Astrocyte (in vitro differentiated cells and primary cell): ENCODE measurements around the gene CCDC91. TPM values are rescaled to one million over a fixed set of nuclear protein-coding genes. Genes with fewer than 3 reads are reported as not detected.

Source experiments
- DNase-seq: peaks from one replicate; pipeline ENCODE4 v3.0.0-alpha.2; 2010; ENCODE audit warnings: low read depth
- FAIRE-seq: peaks from 2 replicates; lab custom pipeline; 2011; peaks lifted over from hg19 to GRCh38; lab: Jason Lieb, UNC
- H2AFZ ChIP-seq: 2 replicates; pipeline ENCODE4 v1.6.0; 2012; ENCODE audit warnings: low read depth, low read length, inconsistent platforms
- H3K27ac ChIP-seq: 2 replicates; pipeline ENCODE4 v1.5.1; 2011; ENCODE audit warnings: low read depth, low read length, inconsistent platforms
- H3K27me3 ChIP-seq: 2 replicates; pipeline ENCODE4 v1.6.0; 2011; ENCODE audit warnings: low read length, inconsistent platforms; ENCODE audit not compliant: insufficient read depth
- H3K36me3 ChIP-seq: 2 replicates; pipeline ENCODE4 v1.5.1; 2011; ENCODE audit warnings: low read length, inconsistent platforms; ENCODE audit not compliant: insufficient read depth
- H3K4me1 ChIP-seq: 2 replicates; pipeline ENCODE4 v1.5.1; 2011; ENCODE audit warnings: low read length, inconsistent platforms; ENCODE audit not compliant: insufficient read depth
- H3K4me2 ChIP-seq: 2 replicates; pipeline ENCODE4 v1.6.0; 2012; ENCODE audit warnings: low read length, inconsistent platforms
- H3K4me3 ChIP-seq: 2 replicates; pipeline ENCODE4 v1.5.1; 2011; ENCODE audit warnings: low read depth, mild to moderate bottlenecking, low read length, inconsistent platforms; ENCODE audit not compliant: insufficient read depth
- H3K79me2 ChIP-seq: 2 replicates; pipeline ENCODE4 v1.6.0; 2012; ENCODE audit warnings: mild to moderate bottlenecking, low read length, inconsistent platforms; ENCODE audit not compliant: insufficient read depth
- H3K9ac ChIP-seq: 2 replicates; pipeline ENCODE4 v1.6.0; 2012; ENCODE audit warnings: mild to moderate bottlenecking, low read length, inconsistent platforms
- H3K9me3 ChIP-seq: 2 replicates; pipeline ENCODE4 v1.5.1; 2012; ENCODE audit warnings: low read depth, mild to moderate bottlenecking, low read length, inconsistent platforms; ENCODE audit not compliant: insufficient read depth
- H4K20me1 ChIP-seq: 2 replicates; pipeline ENCODE4 v1.6.0; 2012; ENCODE audit warnings: low read length, inconsistent platforms; ENCODE audit not compliant: insufficient read depth
- H3K27ac Mint-ChIP-seq: one replicate; pipeline ENCODE4 v1.8.0; 2021; ENCODE audit warnings: mild to moderate bottlenecking, mixed read lengths; ENCODE audit not compliant: unreplicated experiment
- H3K27me3 Mint-ChIP-seq: one replicate; pipeline ENCODE4 v1.8.0; 2021; ENCODE audit warnings: low read depth, mixed read lengths; ENCODE audit not compliant: unreplicated experiment
- H3K36me3 Mint-ChIP-seq: one replicate; pipeline ENCODE4 v1.8.0; 2021; ENCODE audit warnings: low read depth, mixed read lengths; ENCODE audit not compliant: unreplicated experiment
- H3K4me1 Mint-ChIP-seq: one replicate; pipeline ENCODE4 v1.8.0; 2021; ENCODE audit warnings: low read depth, mixed read lengths; ENCODE audit not compliant: unreplicated experiment
- H3K4me3 Mint-ChIP-seq: one replicate; pipeline ENCODE4 v1.8.0; 2021; ENCODE audit warnings: mild to moderate bottlenecking, moderate library complexity, mixed read lengths; ENCODE audit not compliant: unreplicated experiment
- H3K9me3 Mint-ChIP-seq: one replicate; pipeline ENCODE4 v1.8.0; 2021; ENCODE audit warnings: mild to moderate bottlenecking, mixed read lengths; ENCODE audit not compliant: unreplicated experiment
- EZH2 ChIP-seq: IDR thresholded peaks from 2 replicates; pipeline ENCODE4 v1.6.1; 2012; ENCODE audit warnings: mild to moderate bottlenecking, low read length, inconsistent platforms; ENCODE audit not compliant: insufficient read depth
- total RNA-seq: library from RNA; stranded (reverse); gene quantifications from 2 replicates; pipeline ENCODE4 v1.2.1, GENCODE V29; 2021
- TF ChIP-seq, protein P1 (sequence below): IDR thresholded peaks from 2 replicates; pipeline ENCODE4 v1.5.1; 2011; ENCODE audit warnings: low read depth, mild to moderate bottlenecking, inconsistent platforms, low read length, moderate library complexity; ENCODE audit not compliant: insufficient read depth

Gene CCDC91
- total RNA-seq, 1 donor from 2014 or later: 19.3 TPM

DNA sequence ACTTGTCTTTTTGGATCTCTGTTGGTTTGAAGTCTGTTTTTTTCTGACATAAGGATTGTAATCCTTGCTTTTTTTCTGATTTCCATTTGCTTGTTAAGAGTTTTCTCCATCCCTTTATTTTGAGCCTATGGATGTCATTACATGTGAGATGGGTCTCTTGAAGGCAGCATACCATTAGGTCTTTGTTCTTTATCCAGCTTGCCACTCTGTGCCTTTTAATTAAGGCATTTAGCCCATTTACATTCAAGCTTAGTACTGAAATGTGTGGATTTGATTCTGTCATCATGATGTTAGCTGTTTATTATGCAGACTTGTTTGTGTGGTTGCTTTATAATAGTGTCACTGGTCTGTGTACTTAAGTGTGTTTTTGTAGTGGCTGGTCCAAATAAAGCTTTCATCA lies 100.0 kb downstream of the CCDC91 start:
- Histone ChIP-seq H3K4me1 (no peaks in the 10 kb centered on the region), H3K27ac (no peak overlapping the region), H4K20me1 (no peaks in the 10 kb centered on the region), H2AFZ (no peak overlapping the region), H3K36me3 (no peaks in the 10 kb centered on the region), H3K27me3 (no peaks in the 10 kb centered on the region), H3K9me3 (no peaks in the 10 kb centered on the region), H3K4me3 (no peak overlapping the region), H3K79me2 (no peaks in the 10 kb centered on the region), H3K4me2 (no peak overlapping the region), H3K9ac (no peak overlapping the region)
- Mint-ChIP-seq H3K4me3 (no peak overlapping the region), H3K27me3 (no peaks in the 10 kb centered on the region), H3K27ac (no peak overlapping the region), H3K4me1 (no peaks in the 10 kb centered on the region), H3K36me3 (peaks cover 13% of the 10 kb centered on the region), H3K9me3 (peaks cover 16% of the 10 kb centered on the region)
- DNase-seq: no peak
- no peak for TF ChIP-seq EZH2
- TF ChIP-seq, protein P1, sequence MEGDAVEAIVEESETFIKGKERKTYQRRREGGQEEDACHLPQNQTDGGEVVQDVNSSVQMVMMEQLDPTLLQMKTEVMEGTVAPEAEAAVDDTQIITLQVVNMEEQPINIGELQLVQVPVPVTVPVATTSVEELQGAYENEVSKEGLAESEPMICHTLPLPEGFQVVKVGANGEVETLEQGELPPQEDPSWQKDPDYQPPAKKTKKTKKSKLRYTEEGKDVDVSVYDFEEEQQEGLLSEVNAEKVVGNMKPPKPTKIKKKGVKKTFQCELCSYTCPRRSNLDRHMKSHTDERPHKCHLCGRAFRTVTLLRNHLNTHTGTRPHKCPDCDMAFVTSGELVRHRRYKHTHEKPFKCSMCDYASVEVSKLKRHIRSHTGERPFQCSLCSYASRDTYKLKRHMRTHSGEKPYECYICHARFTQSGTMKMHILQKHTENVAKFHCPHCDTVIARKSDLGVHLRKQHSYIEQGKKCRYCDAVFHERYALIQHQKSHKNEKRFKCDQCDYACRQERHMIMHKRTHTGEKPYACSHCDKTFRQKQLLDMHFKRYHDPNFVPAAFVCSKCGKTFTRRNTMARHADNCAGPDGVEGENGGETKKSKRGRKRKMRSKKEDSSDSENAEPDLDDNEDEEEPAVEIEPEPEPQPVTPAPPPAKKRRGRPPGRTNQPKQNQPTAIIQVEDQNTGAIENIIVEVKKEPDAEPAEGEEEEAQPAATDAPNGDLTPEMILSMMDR: no peak
- no peak for FAIRE-seq

DNA sequence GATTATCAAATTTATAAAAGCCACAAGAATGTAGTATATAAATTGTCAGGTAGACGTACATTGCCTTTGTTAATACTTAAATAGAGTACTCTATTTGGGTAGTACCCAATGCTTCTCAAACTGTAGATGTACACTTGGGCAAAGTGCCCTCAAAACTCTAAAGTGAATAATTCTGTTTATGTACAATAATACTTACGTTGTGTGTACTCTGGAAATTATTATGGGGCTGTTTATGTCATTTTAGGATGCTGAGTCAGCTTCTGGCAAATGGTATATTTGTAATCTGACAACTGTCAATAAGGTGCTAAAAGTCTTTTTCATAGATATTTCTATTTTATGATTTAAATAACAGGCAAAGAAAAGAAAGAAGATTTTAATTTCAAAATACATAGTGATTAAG lies 102.4 kb downstream of the CCDC91 start:
- Histone ChIP-seq H2AFZ (no peak overlapping the region), H3K27me3 (no peaks in the 10 kb centered on the region), H3K9ac (no peak overlapping the region), H3K36me3 (no peaks in the 10 kb centered on the region), H3K9me3 (no peaks in the 10 kb centered on the region), H3K79me2 (no peaks in the 10 kb centered on the region), H4K20me1 (no peaks in the 10 kb centered on the region), H3K27ac (no peak overlapping the region), H3K4me3 (no peak overlapping the region), H3K4me1 (no peaks in the 10 kb centered on the region), H3K4me2 (no peak overlapping the region)
- no peak overlapping the region for H3K27ac Mint-ChIP-seq
- H3K36me3 Mint-ChIP-seq: peaks cover 13% of the 10 kb centered on the region
- no peak overlapping the region for H3K4me3 Mint-ChIP-seq
- DNase-seq (no peak), FAIRE-seq (no peak)
- peaks cover 16% of the 10 kb centered on the region for H3K9me3 Mint-ChIP-seq
- TF ChIP-seq EZH2: no peak
- TF ChIP-seq, protein P1: no peak
- no peaks in the 10 kb centered on the region for H3K4me1 Mint-ChIP-seq
- H3K27me3 Mint-ChIP-seq: no peaks in the 10 kb centered on the region

DNA sequence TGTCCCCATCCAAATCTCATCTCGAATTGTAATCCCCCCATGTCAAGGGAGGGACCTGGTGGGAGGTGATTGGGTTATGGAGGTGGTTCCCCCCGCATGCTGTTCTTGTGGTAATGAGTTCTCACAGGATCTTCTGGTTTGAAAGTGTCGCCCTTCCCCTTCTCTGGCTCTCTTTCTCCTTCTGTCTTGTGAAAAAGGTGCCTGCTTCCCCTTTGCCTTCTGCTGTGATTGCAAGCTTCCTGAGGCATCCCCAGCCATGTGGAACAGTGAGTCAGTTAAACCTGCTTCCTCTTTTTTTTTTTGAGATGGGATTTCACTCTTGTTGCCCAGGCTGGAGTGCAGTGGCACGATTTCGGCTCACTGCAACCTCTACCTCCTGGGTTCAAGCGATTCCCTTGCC lies 104.0 kb downstream of the CCDC91 start:
- H3K79me2 ChIP-seq: no peaks in the 10 kb centered on the region
- no peaks in the 10 kb centered on the region for H3K36me3 ChIP-seq
- H2AFZ ChIP-seq: no peak overlapping the region
- no peak for DNase-seq
- H3K9me3 Mint-ChIP-seq: peaks cover 8% of the 10 kb centered on the region
- H3K27ac ChIP-seq: no peak overlapping the region
- TF ChIP-seq, protein P1: no peak
- no peak for TF ChIP-seq EZH2
- H3K27ac Mint-ChIP-seq: no peak overlapping the region
- H3K27me3 Mint-ChIP-seq: no peaks in the 10 kb centered on the region
- no peaks in the 10 kb centered on the region for H3K4me1 ChIP-seq
- H4K20me1 ChIP-seq: no peaks in the 10 kb centered on the region
- no peak for FAIRE-seq
- H3K36me3 Mint-ChIP-seq: peaks cover 11% of the 10 kb centered on the region
- H3K4me3 Mint-ChIP-seq: no peak overlapping the region
- no peaks in the 10 kb centered on the region for H3K9me3 ChIP-seq
- no peak overlapping the region for H3K4me2 ChIP-seq
- no peak overlapping the region for H3K9ac ChIP-seq
- H3K4me3 ChIP-seq: no peak overlapping the region
- no peaks in the 10 kb centered on the region for H3K27me3 ChIP-seq
- H3K4me1 Mint-ChIP-seq: no peaks in the 10 kb centered on the region
